RWPE2 (cell line): ENCODE results near the gene RPSA.

Source experiments
- ATAC-seq: fragments of 200-7000 bp; cut with Tn5 transposase; 3 replicates; pipeline ENCODE4 v1.9.1; 2021; ENCODE audit warnings: low read depth
- DNase-seq: peaks from one replicate; pipeline ENCODE4 v3.0.0-alpha.2; 2020; ENCODE audit warnings: low spot score
- H3K27ac ChIP-seq: fragments of 450-650 bp; 2 replicates; pipeline ENCODE4 v1.5.1; 2017; ENCODE audit warnings: mild to moderate bottlenecking; ENCODE audit not compliant: poor library complexity, severe bottlenecking
- H3K27me3 ChIP-seq: fragments of 250-450 bp; sonication (Bioruptor Pico); 2 replicates; pipeline ENCODE4 v1.5.1; 2021; ENCODE audit warnings: mild to moderate bottlenecking, moderate library complexity; ENCODE audit not compliant: insufficient read depth, poor library complexity, severe bottlenecking
- H3K36me3 ChIP-seq: fragments of 250-450 bp; sonication (Bioruptor Pico); 2 replicates; pipeline ENCODE4 v1.5.1; 2020; ENCODE audit warnings: low read depth, mild to moderate bottlenecking, moderate library complexity
- H3K4me1 ChIP-seq: fragments of 250-450 bp; sonication (Bioruptor Pico); 2 replicates; pipeline ENCODE4 v1.5.1; 2021; ENCODE audit warnings: mild to moderate bottlenecking, moderate library complexity; ENCODE audit not compliant: insufficient read depth, poor library complexity, severe bottlenecking
- H3K4me3 ChIP-seq: fragments of 250-450 bp; sonication (Bioruptor Pico); 2 replicates; pipeline ENCODE4 v1.5.1; 2021; ENCODE audit warnings: mild to moderate bottlenecking, moderate library complexity; ENCODE audit not compliant: severe bottlenecking
- H3K9me3 ChIP-seq: fragments of 250-450 bp; sonication (Bioruptor Pico); 2 replicates; pipeline ENCODE4 v1.5.1; 2021; ENCODE audit warnings: mild to moderate bottlenecking, moderate library complexity; ENCODE audit not compliant: severe bottlenecking
- CTCF ChIP-seq: fragments of 450-650 bp; IDR thresholded peaks from one replicate; pipeline ENCODE4 v1.5.1; 2017; ENCODE audit warnings: mild to moderate bottlenecking, moderate library complexity; ENCODE audit not compliant: poor library complexity, severe bottlenecking

The RPSA gene

GRCh38 chr3:39407773-39408492 is 1.4 kb downstream of the RPSA start:
- Histone ChIP-seq H3K36me3 (peaks cover 61% of the 10 kb centered on the region), H3K27ac (peak overlapping the region; percentile 75), H3K4me1 (peaks cover 14% of the 10 kb centered on the region)

DNA sequence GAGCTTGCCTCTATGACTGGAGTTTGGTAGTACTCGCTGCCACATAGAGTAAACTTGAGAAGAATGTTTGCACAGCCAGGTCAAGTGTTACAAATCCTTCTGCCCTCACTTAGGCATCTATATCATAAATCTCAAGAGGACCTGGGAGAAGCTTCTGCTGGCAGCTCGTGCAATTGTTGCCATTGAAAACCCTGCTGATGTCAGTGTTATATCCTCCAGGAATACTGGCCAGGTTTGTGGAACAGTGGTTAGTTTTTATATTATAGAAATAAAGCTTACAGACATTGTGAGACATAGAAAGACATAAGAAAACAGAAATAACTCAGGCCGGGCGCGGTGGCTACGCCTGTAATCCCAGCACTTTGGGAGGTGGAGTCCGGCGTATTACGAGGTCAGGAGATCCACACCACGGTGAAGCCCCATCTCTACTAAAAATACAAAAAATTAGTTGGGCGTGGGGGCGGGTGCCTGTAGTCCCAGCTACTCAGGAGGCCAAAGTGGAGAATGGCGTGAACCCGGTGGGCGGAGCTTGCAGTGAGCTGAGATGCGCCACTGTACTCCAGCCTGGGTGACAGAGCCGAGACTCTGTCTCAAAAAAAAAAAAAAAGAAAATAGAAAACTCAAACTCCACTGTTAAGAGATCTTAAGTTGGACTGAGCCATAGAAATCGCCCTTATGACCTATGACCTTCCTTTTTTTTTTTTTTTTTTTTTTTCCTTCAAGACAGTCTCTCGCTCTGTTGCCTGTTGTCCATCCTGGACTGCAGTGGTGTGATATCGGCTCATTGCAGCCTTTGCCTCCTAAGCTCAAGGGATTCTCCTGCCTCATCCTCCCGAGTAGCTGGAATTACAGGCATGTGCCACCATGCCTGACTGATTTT is 2.2 kb downstream of the RPSA start:
- TF ChIP-seq CTCF, result no peak
- peak overlapping the region; percentile 75 for H3K27ac ChIP-seq
- ATAC-seq (no peak), DNase-seq (no peak)
- H3K27me3 ChIP-seq, result no peaks in the 10 kb centered on the region
- peaks cover 69% of the 10 kb centered on the region for H3K36me3 ChIP-seq
- H3K4me1 ChIP-seq, result peaks cover 14% of the 10 kb centered on the region
- no peaks in the 10 kb centered on the region for H3K9me3 ChIP-seq
- no peak overlapping the region for H3K4me3 ChIP-seq

More at GRCh38 chr3:39407773-39408492, 1.4 kb downstream of the RPSA start:
- DNase-seq, result no peak
- no peaks in the 10 kb centered on the region for H3K27me3 ChIP-seq
- no peak for ATAC-seq
- peak overlapping the region; percentile 90 for H3K4me3 ChIP-seq
- TF ChIP-seq CTCF, result no peak
- no peaks in the 10 kb centered on the region for H3K9me3 ChIP-seq

GRCh38 chr3:39409514-39410136 is 3.1 kb downstream of the RPSA start:
- Histone ChIP-seq H3K27ac (peak overlapping the region; percentile 75), H3K36me3 (peaks cover 72% of the 10 kb centered on the region), H3K4me1 (peaks cover 14% of the 10 kb centered on the region), H3K27me3 (no peaks in the 10 kb centered on the region), H3K4me3 (no peak overlapping the region), H3K9me3 (no peaks in the 10 kb centered on the region)
- no peak for ATAC-seq
- no peak for TF ChIP-seq CTCF
- DNase-seq, result no peak

GRCh38 chr3:39410893-39411292 is 4.4 kb downstream of the RPSA start:
- H3K4me3 ChIP-seq, result no peak overlapping the region
- TF ChIP-seq CTCF, result no peak
- DNase-seq, result no peak
- H3K9me3 ChIP-seq, result no peaks in the 10 kb centered on the region
- H3K27ac ChIP-seq, result no peak overlapping the region
- ATAC-seq, result no peak
- peaks cover 14% of the 10 kb centered on the region for H3K4me1 ChIP-seq
- H3K27me3 ChIP-seq, result no peaks in the 10 kb centered on the region
- peaks cover 72% of the 10 kb centered on the region for H3K36me3 ChIP-seq
